Upper lobe of left lung (tissue), 6 donors: ENCODE results near the gene ABCD1. TPM values are rescaled to one million over a fixed set of nuclear protein-coding genes. Genes with fewer than 3 reads are reported as not detected.
A peak's percentile ranks its signal among the peaks of the same experiment; 100 is the strongest.

Experiments
- ATAC-seq, 2 donors: fragments of 200-7000 bp; cut with Tn5 transposase; one replicate each; pipeline ENCODE4 v1.9.1; 2022; ENCODE audit warnings: mild to moderate bottlenecking in 2 of 2, moderate library complexity in 2 of 2; ENCODE audit not compliant: low FRiP score in 2 of 2
- DNase-seq, 2 donors: peaks; one replicate each; pipeline ENCODE4 v3.0.0-alpha.2; 2019 to 2020
- H3K27ac ChIP-seq, 4 donors: fragments of 200-600 bp; sonication (generic); one replicate each; pipeline ENCODE4 v1.5.1; 2016 to 2019
- H3K27me3 ChIP-seq, 4 donors: fragments of 200-600 bp; sonication (generic); one replicate each; pipeline ENCODE4 v1.5.1; 2017 to 2019
- H3K36me3 ChIP-seq, 4 donors: fragments of 200-600 bp; sonication (generic); one replicate each; pipeline ENCODE4 v1.5.1; 2016 to 2019
- H3K4me1 ChIP-seq, 4 donors: fragments of 200-600 bp; sonication (generic); one replicate each; pipeline ENCODE4 v1.5.1; 2018 to 2019
- H3K4me3 ChIP-seq, 4 donors: fragments of 200-600 bp; sonication (generic); one replicate each; pipeline ENCODE4 v1.5.1; 2017 to 2019; ENCODE audit warnings: mild to moderate bottlenecking in 2 of 4, moderate library complexity in 1 of 4
- H3K9me3 ChIP-seq, 4 donors: fragments of 200-600 bp; sonication (generic); one replicate each; pipeline ENCODE4 v1.5.1; 2018 to 2019
- EP300 ChIP-seq, 4 donors: sonication (generic); formaldehyde crosslinking; IDR thresholded peaks; one replicate each; pipeline ENCODE4 v1.5.1; 2017; ENCODE audit warnings: antibody characterized with exemption in 4 of 4, control low read depth in 2 of 4
- POLR2A ChIP-seq, 4 donors: fragments of 450-650 bp; IDR thresholded peaks; one replicate each; pipeline ENCODE4 v1.5.1; 2016 to 2017; ENCODE audit warnings: antibody characterized with exemption in 4 of 4, mild to moderate bottlenecking in 2 of 4
- POLR2AphosphoS5 ChIP-seq, 2 donors: sonication (generic); formaldehyde crosslinking; IDR thresholded peaks; one replicate each; pipeline ENCODE4 v1.5.1; 2017; ENCODE audit warnings: antibody characterized with exemption in 2 of 2
- WGBS, 2 donors: methylation state at CpG; one replicate each; pipeline ENCODE4 v1.1.5; 2017 to 2018; 5-methylcytosine and 5-hydroxymethylcytosine counted together
- total RNA-seq, 6 donors: library from RNA; depleted of rRNA in 4 of 6; stranded (reverse); fragments of >200 nt in 4 of 6; gene quantifications; one replicate each; pipeline versions ENCODE4 v1.1.0 to v1.2.1, GENCODE V29; 2016 to 2021
- TF ChIP-seq, protein P1 (sequence below), 6 experiments: fragments of 450-650 bp in 4 of 6; fragments of 200-600 bp in 2 of 6; sonication (generic) in 2 of 6; IDR thresholded peaks; one replicate each; pipeline ENCODE4 v1.5.1; 2016 to 2019; ENCODE audit warnings: antibody characterized with exemption in 6 of 6
- donor health status: DM: no; HTN: no; CAD: no; lungs with moderate emphysema.
- donor health status: DM: no; HTN: yes; CAD: no; lungs with severe emphysema.

ABCD1 gene
- total RNA-seq, 6 donors from 2014 or later = 9.8 to 28.1 (median 17.9) TPM

DNA sequence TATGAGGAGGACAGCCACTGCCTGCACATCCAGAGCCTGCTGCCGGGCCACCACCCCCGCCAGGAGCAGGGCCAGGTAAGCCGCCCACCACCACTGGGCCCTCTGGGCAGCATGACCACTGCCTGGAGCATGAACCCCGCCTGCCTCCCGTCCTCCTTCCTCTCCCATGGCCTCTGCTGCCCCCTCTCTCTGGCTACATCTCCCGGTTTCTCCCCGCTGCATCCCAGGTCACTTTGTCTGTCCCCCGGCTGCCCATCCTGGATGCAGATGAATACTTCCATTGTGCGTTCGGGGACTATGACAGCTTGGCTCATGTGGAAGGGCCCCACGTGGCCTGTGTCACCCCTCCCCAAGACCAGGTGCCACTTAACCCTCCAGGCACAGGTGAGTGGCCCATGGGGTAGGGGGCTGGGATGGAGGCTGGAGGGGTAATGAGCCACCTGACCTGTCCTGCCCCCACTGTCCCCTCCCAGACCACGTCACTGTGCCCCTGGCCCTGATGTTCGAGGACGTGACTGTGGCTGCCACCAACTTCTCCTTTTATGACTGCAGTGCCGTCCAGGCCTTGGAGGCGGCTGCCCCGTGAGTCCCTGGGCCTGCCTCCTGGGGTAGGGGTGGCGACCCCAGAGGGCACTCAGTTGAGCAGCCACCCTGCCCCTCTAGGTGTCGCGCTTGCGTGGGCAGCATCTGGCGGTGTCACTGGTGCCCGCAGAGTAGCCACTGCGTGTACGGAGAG, 45.4 kb downstream of the ABCD1 start:
- ATAC-seq (no peak), DNase-seq (peak in 1 of 2 donors; percentile 56)
- 86 to 97% methylated on average over 6 to 25 of the region's 25 CpGs for WGBS, 2 donors
- TF ChIP-seq, protein P1, sequence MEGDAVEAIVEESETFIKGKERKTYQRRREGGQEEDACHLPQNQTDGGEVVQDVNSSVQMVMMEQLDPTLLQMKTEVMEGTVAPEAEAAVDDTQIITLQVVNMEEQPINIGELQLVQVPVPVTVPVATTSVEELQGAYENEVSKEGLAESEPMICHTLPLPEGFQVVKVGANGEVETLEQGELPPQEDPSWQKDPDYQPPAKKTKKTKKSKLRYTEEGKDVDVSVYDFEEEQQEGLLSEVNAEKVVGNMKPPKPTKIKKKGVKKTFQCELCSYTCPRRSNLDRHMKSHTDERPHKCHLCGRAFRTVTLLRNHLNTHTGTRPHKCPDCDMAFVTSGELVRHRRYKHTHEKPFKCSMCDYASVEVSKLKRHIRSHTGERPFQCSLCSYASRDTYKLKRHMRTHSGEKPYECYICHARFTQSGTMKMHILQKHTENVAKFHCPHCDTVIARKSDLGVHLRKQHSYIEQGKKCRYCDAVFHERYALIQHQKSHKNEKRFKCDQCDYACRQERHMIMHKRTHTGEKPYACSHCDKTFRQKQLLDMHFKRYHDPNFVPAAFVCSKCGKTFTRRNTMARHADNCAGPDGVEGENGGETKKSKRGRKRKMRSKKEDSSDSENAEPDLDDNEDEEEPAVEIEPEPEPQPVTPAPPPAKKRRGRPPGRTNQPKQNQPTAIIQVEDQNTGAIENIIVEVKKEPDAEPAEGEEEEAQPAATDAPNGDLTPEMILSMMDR (IDR thresholded peaks at IDR 0.05) = no peak
- TF ChIP-seq POLR2AphosphoS5 (IDR thresholded peaks at IDR 0.05) (no peak), POLR2A (IDR thresholded peaks at IDR 0.05) (no peak), EP300 (IDR thresholded peaks at IDR 0.05) (no peak)
- H3K27me3 ChIP-seq = no peaks in the 10 kb centered on the region
- H3K4me3 ChIP-seq = no peak overlapping the region
- H3K36me3 ChIP-seq = no peaks in the 10 kb centered on the region
- H3K9me3 ChIP-seq = no peaks in the 10 kb centered on the region
- H3K4me1 ChIP-seq = peaks cover 0 to 6% (median 2%) of the 10 kb centered on the region in 4 donors
- H3K27ac ChIP-seq = no peak overlapping the region

DNA sequence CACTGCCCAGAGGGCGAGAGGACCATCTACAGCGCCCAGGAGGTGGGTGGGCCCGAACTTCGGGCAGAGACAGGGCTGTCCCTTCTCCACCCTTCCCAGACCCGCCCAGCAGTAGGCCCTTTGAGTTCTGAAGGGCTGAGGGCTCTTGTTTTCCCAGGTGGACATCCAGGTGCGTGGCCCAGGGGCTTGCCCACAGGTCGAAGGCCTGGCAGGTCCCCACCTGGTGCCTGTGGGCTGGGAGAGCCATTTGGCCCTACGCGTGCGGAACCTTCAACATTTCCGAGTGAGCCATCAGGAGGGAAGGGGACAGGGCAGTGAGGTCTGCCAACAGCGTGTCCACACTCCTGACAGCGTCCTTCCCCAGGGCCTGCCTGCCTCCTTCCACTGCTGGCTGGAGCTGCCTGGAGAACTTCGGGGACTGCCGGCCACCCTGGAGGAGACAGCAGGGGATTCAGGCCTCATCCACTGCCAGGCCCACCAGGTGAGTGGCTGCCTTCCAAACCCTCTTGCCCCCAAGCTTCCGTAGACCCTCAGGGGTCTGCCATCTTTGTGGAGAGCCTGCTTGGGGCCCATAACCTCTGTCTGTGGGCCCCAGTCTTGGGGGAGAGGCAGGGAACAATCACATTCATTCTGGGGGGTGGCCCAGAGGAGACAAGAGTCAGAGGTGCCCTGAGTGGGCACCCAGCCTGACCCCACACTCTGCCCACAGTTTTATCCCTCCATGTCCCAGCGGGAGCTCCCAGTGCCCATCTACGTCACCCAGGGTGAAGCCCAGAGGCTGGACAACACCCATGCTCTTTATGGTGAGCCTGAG, 46.2 kb downstream of the ABCD1 start:
- 90 to 91% methylated on average over 4 to 18 of the region's 18 CpGs for WGBS, 2 donors
- ATAC-seq = no peak
- H3K27me3 ChIP-seq = no peaks in the 10 kb centered on the region
- no peak overlapping the region for H3K27ac ChIP-seq
- no peak for DNase-seq
- TF ChIP-seq EP300 (IDR thresholded peaks at IDR 0.05) (no peak), POLR2AphosphoS5 (IDR thresholded peaks at IDR 0.05) (no peak), POLR2A (IDR thresholded peaks at IDR 0.05) (no peak)
- TF ChIP-seq, protein P1 (IDR thresholded peaks at IDR 0.05) = no peak
- no peaks in the 10 kb centered on the region for H3K9me3 ChIP-seq
- no peaks in the 10 kb centered on the region for H3K36me3 ChIP-seq
- H3K4me3 ChIP-seq = no peak overlapping the region
- H3K4me1 ChIP-seq = peaks cover 0 to 5% (median 2%) of the 10 kb centered on the region in 4 donors

DNA sequence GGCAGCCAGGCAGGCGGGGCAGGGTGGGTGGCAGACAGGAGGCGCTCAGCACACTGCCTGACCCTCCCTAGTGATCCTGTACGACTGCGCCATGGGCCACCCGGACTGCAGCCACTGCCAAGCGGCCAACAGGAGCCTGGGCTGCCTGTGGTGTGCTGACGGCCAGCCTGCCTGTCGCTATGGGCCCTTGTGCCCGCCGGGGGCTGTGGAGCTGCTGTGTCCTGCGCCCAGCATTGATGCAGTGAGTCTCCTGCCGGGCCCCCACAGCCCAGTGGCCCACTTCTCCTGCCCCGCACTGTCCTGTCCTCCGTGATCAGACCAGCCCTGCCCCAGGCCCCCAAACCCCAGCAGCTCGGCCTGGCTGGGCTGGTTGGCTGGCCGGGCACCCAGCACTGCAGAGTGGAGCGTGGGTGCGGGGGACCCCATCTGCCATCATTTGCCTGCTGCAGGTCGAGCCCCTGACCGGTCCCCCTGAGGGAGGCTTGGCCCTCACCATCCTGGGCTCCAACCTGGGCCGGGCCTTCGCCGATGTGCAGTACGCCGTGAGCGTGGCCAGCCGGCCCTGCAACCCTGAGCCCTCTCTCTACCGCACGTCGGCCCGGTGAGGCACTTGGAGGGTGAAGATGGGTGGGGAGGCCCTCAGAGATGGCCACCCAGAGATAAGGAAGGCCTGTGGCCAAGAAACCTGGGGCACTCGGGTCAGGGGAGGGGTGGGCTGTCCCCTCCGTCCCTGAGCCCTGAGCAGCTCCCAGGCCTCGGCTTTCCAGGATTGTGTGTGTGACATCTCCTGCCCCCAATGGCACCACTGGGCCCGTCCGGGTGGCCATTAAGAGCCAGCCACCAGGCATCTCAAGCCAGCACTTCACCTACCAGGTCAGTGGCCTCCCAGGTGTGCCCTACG, 47.0 kb downstream of the ABCD1 start:
- TF ChIP-seq POLR2A (IDR thresholded peaks at IDR 0.05) = no peak
- TF ChIP-seq, protein P1 (IDR thresholded peaks at IDR 0.05) = no peak
- TF ChIP-seq EP300 (IDR thresholded peaks at IDR 0.05) = no peak
- no peak for TF ChIP-seq POLR2AphosphoS5 (IDR thresholded peaks at IDR 0.05)
- Histone ChIP-seq H3K4me3 (no peak overlapping the region), H3K27me3 (no peaks in the 10 kb centered on the region), H3K27ac (no peak overlapping the region), H3K4me1 (peaks cover 0 to 5% (median 1%) of the 10 kb centered on the region in 4 donors), H3K36me3 (no peaks in the 10 kb centered on the region), H3K9me3 (no peaks in the 10 kb centered on the region)
- DNase-seq (peak in 1 of 2 donors; percentile 49), ATAC-seq (no peak)
- 86 to 100% methylated on average over 1 to 31 of the region's 37 CpGs for WGBS, 2 donors

DNA sequence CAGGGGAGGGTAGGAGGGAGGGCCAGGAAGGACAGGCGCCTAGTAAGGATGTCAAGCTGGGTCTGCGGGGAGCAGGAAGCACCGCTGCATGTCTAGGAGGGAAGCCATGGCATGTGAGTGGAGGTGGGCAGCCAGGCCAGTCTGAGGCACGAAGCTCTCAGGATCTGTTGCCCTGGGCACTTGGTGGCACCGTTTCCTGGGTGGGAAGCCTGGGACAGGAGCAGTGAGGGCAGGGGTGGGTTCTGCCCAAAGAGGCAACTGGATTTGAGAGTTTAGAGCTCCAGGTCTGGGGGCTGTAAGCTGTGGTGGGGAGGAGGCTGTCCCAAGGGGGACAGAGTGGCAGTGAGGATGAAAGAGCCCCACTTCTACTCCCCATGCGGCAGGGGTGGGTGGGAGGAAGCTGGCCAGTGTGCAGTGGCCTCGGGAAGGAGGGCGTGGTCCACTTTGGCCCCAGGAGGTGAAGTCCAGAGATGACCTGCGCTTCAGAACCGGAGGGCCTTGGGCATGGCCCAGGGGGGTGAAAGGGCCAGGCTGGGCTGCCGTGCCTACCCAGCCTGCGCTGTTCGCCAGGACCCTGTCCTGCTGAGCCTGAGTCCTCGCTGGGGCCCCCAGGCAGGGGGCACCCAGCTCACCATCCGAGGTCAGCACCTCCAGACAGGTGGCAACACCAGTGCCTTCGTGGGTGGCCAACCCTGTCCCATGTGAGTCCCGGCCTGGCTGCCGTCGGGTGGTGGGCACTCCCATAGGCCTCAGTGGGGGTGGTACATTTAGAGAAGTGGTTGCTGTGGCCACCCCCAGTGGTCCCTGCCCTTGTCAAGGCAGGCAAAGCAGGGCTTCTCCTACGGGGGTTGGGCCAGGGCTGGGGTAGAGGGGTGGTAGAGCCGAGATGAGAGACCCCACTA, 47.9 kb downstream of the ABCD1 start:
- DNase-seq (peak in 1 of 2 donors; percentile 43), ATAC-seq (no peak)
- H3K27me3 ChIP-seq = no peaks in the 10 kb centered on the region
- 84 to 93% methylated on average over 8 to 21 of the region's 21 CpGs for WGBS, 2 donors
- TF ChIP-seq EP300 (IDR thresholded peaks at IDR 0.05) (no peak), POLR2AphosphoS5 (IDR thresholded peaks at IDR 0.05) (no peak), POLR2A (IDR thresholded peaks at IDR 0.05) (no peak)
- TF ChIP-seq, protein P1 (IDR thresholded peaks at IDR 0.05) = no peak
- H3K36me3 ChIP-seq = no peaks in the 10 kb centered on the region
- no peak overlapping the region for H3K27ac ChIP-seq
- H3K4me3 ChIP-seq = no peak overlapping the region
- no peaks in the 10 kb centered on the region for H3K9me3 ChIP-seq
- peaks cover 0 to 5% (median 1%) of the 10 kb centered on the region in 4 donors for H3K4me1 ChIP-seq
